GM12892 (cell line): ENCODE data around the gene SORCS2.

ENCODE experiments used
- DNase-seq: peaks from one replicate; pipeline ENCODE4 v3.0.0; 2011; ENCODE audit not compliant: insufficient read length
- FAIRE-seq: peaks from 2 replicates; lab custom pipeline; 2011; peaks lifted over from hg19 to GRCh38; lab: Jason Lieb, UNC
- POLR2A ChIP-seq: IDR thresholded peaks from 2 replicates; pipeline ENCODE4 v1.6.1; 2011; ENCODE audit warnings: low read depth, low read length, control low read depth
- POLR2AphosphoS5 ChIP-seq: IDR thresholded peaks from 2 replicates; pipeline ENCODE4 v1.6.1; 2011; ENCODE audit warnings: low read depth, low read length, control low read depth
- TAF1 ChIP-seq: IDR thresholded peaks from 2 replicates; pipeline ENCODE4 v1.6.1; 2011; ENCODE audit warnings: low read depth, mild to moderate bottlenecking, control low read depth, low read length, borderline replicate concordance

The SORCS2 gene

GRCh38 chr4:7472442-7473013, 280.2 kb downstream of the SORCS2 start:
- DNase-seq (no peak), FAIRE-seq (no peak)
- TF ChIP-seq POLR2AphosphoS5, result no peak
- no peak for TF ChIP-seq POLR2A
- TF ChIP-seq TAF1, result no peak

GRCh38 chr4:7473081-7473480, 280.7 kb downstream of the SORCS2 start:
- TF ChIP-seq POLR2AphosphoS5, result no peak
- TF ChIP-seq POLR2A, result no peak
- TF ChIP-seq TAF1, result no peak
- DNase-seq (no peak), FAIRE-seq (no peak)

GRCh38 chr4:7474320-7474719, 282.0 kb downstream of the SORCS2 start:
- DNase-seq (no peak), FAIRE-seq (no peak)
- TF ChIP-seq POLR2A, result no peak
- TF ChIP-seq TAF1, result no peak
- no peak for TF ChIP-seq POLR2AphosphoS5

GRCh38 chr4:7475207-7475606, 282.9 kb downstream of the SORCS2 start:
- TF ChIP-seq POLR2A (no peak), TAF1 (no peak)
- no peak for DNase-seq
- no peak for FAIRE-seq

DNA sequence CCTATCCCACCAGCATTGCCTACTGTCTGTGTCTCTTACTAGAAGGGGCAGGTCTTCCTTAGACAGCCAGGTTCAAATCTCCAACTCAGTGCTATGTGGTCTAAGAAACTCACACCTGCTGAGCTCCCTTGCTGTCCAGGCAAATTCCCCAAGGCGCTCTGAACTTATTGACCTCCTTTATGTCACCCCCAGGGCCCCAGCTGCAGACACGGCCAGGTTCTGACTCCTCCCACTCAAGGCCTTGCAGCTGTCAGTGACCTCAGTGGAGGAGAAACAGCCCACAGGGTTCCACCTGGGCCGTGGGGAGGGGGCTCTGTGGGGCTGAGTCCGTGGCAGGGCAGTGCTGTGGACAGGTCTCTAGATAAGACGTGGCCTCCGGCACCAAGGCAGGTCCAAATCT, 284.5 kb downstream of the SORCS2 start:
- FAIRE-seq, result no peak
- no peak for TF ChIP-seq POLR2A
- TF ChIP-seq TAF1, result no peak
- no peak for TF ChIP-seq POLR2AphosphoS5
- no peak for DNase-seq

DNA sequence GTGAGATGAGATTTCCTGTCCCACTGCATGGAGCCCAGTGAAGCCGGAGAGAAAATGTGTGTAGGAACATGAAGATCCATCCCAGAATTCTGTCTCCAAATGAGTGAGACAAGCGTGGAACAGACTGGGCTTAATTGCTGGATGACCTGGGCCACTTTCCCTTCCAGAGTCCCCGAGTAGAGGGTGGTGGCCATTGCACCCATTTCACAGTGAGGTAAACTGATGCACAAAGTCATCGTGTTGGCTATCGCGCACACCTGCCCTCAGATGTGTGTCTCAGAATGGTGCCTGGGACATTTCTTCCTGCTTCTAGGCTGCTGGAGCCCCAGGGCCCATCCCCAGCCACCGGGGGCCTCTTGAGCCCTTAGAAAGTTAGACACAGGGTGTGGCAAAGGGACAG, 285.4 kb downstream of the SORCS2 start:
- DNase-seq (no peak), FAIRE-seq (no peak)
- TF ChIP-seq POLR2A (no peak), POLR2AphosphoS5 (no peak), TAF1 (no peak)

DNA sequence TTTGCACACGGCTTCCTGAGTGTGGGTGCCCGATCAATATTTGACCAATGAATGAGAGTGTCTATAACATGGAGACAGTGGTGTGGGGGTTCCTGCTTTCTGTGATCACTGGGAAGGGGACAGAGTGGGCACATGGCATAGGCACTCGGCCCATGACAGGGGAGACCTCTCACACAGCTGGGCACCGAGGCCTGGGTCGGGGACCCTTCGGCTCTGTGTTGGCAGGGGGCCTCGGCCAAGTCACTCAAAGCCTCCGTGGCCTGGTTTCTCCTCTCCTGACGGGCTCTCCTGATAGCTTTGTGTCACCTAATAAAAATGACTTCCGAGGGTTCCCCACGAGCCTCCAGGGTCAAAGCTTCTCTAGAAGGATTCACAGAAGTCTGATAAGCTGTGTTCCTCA, 286.3 kb downstream of the SORCS2 start:
- FAIRE-seq (no peak), DNase-seq (no peak)
- no peak for TF ChIP-seq POLR2A
- TF ChIP-seq TAF1, result no peak
- TF ChIP-seq POLR2AphosphoS5, result no peak

DNA sequence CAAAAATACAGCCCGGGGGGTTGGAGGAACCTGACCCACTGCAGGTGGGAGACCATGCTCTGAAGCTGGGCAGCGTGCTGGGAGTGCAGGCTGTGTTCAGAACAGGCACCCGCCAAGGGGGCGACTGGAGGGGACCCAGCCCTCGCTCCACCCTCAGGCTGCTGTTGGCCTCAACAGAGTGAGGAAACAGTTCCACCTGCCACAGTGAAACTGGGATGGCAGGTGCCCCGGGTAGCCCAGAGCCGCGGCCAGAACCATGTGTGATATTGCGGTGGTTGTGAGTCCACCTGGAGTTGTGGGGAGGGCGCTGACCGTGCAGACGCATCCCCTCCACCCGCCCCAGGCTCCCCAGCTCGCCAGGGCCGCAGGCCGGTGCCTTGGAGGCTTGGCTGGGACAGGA, 288.1 kb downstream of the SORCS2 start:
- TF ChIP-seq TAF1 (no peak), POLR2AphosphoS5 (no peak), POLR2A (no peak)
- no peak for DNase-seq
- FAIRE-seq, result no peak

- no peak for TF ChIP-seq POLR2A
- TF ChIP-seq TAF1, result no peak
- no peak for TF ChIP-seq POLR2AphosphoS5
- DNase-seq, result no peak
- no peak for FAIRE-seq
Observed at GRCh38 chr4:7481227-7481626, 288.9 kb downstream of the SORCS2 start.

GRCh38 chr4:7485096-7485495, 292.8 kb downstream of the SORCS2 start:
- TF ChIP-seq POLR2AphosphoS5 (no peak), POLR2A (no peak), TAF1 (no peak)
- FAIRE-seq (no peak), DNase-seq (no peak)

DNA sequence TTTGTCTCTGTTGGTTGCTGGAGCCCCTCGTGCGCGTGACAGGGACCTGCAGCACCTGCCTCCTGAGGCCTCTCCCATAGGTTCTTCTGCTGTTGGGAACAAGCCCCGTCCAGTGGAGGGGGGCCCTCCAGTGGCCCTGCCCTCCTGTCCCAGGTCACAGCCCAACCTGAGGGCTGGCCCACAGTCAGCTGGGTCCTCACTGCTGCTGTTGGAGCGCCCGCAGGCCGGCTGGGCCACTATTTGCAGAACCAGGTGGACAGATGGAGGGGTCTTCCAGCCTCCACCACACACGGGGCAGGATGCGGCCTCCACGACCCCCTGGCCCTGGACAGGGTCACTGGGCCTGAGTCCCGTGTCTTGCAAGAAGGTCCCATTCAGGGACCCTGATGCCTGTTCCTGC, 293.8 kb downstream of the SORCS2 start:
- DNase-seq (no peak), FAIRE-seq (no peak)

DNA sequence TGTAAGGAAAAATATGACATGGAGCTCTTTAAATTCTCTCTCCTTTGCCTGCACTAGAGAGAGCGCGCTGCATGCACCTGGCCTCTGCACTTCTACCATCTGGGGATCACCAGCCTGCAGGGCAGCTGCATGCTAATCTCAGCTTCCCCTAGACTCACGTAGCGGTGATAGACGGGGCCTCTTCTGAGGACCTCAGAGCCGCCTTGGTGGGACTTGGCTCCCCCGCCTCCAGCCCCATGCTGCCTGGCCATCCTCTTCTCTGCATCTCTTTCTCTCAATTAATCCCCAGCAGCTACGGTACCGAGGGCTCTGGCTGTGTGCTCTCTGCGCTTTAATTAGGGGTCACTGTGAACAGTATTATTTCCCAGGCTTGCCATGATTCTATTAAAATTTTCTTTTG, 295.2 kb downstream of the SORCS2 start:
- TF ChIP-seq POLR2A (no peak), TAF1 (no peak), POLR2AphosphoS5 (no peak)
- FAIRE-seq, result no peak
- DNase-seq, result no peak

More for the DNA sequence above, 293.8 kb downstream of the SORCS2 start:
- no peak for TF ChIP-seq POLR2AphosphoS5
- TF ChIP-seq POLR2A, result no peak
- TF ChIP-seq TAF1, result no peak

GRCh38 chr4:7487998-7488671, 295.8 kb downstream of the SORCS2 start:
- DNase-seq (no peak), FAIRE-seq (no peak)

GRCh38 chr4:7491915-7492314, 299.6 kb downstream of the SORCS2 start:
- TF ChIP-seq POLR2AphosphoS5 (no peak), TAF1 (no peak), POLR2A (no peak)
- FAIRE-seq, result no peak
- no peak for DNase-seq

More at GRCh38 chr4:7487998-7488671, 295.8 kb downstream of the SORCS2 start:
- TF ChIP-seq TAF1 (no peak), POLR2A (no peak), POLR2AphosphoS5 (no peak)
